GM11168 (cell line): ENCODE measurements around the gene MAP3K12.
"Not testable (repeated sequence)": the region's sequence is repeated elsewhere in the genome, so short reads cannot be mapped to it uniquely, and the experiment has no call there.

ENCODE experiments used
- in situ Hi-C: fragments of 300-500 bp; cut with MboI; formaldehyde crosslinking; loops from one replicate; pipeline ENCODE4 v1.12.0; 2022; ENCODE audit warnings: low sequenced_read_pairs; ENCODE audit not compliant: unreplicated experiment

MAP3K12 gene

DNA sequence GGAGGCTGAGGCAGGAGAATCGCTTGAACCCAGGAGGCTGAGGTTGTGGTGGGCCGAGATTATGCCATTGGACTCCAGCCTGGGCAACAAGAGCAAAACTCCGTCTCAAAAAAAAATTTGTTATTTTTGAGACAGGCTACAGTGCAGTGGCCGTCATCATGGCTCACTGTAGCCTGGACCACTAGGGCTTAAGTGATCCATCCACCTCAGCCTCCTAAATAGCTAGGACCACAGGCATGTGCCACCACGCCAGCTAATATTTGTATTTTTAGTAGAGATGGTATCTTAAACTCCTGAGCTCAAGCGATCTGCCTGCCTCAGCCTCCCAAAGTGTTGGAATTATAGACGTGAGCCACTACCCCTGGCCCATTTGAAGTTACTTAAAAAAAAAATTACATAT, 48.3 kb downstream of the MAP3K12 start:
- in situ Hi-C loops = no loop called here

- in situ Hi-C loops = not testable (repeated sequence)
These were observed 54.5 kb downstream of the MAP3K12 start for GRCh38 chr12:53444593-53445325.

DNA sequence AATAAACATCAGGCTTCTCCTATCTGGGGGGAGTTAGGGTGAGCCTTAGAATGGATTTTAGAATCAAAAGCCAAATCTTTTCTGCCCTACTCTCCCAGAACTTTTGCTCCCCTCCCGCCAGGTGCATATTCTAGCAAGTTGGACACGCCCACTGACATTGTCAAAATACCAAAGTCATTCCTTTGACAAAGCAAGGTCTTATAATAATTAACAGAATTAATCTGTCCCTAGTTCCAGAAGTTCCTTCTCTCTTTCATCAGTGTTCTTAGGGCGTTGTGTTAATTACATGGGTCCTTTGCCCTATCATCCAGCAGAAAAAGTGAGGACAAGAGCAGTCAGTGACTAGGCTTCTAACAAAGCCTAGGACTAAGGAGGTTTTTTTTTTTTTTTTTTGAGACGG, 55.3 kb downstream of the MAP3K12 start:
- in situ Hi-C loops = no loop called here

GRCh38 chr12:53441040-53441833, 58.0 kb downstream of the MAP3K12 start, which contains the start of gene PRR13:
PRR13 (plus strand) TSS chr12:53441734; CDS start chr12:53442715, 981 bp downstream.
- in situ Hi-C loops = no loop called here

DNA sequence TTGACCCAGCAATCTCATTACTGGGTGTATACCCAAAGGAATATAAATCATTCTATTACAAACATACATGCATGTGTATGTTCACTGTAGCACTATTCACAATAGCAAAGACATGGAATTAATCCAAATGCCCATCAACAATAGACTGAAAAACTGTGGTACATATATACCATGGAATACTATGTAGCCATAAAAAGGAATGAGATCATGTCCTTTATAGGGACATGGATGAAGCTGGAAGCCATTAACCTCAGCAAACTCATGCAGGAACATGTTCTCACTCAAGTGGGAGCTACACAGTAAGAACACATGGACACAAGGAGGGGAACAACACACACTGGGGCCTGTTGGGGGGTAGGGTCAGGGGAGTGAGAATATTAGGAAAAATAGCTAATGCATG, 59.7 kb downstream of the MAP3K12 start:
- in situ Hi-C loops = not testable (repeated sequence)

- in situ Hi-C loops = not testable (repeated sequence)
These were observed 63.9 kb downstream of the MAP3K12 start for GRCh38 chr12:53435326-53435725.

DNA sequence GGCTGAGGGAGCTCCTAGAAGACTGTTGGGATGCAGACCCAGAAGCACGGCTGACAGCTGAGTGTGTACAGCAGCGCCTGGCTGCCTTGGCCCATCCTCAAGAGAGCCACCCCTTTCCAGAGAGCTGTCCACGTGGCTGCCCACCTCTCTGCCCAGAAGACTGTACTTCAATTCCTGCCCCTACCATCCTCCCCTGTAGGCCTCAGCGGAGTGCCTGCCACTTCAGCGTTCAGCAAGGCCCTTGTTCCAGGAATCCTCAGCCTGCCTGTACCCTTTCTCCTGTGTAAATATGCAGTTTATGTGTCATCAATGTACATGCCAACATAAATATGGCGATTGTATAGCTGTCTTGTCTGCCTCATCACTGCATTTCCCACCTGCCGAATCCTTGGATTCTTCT, 68.1 kb downstream of the MAP3K12 start:
- in situ Hi-C loops = no loop called here

DNA sequence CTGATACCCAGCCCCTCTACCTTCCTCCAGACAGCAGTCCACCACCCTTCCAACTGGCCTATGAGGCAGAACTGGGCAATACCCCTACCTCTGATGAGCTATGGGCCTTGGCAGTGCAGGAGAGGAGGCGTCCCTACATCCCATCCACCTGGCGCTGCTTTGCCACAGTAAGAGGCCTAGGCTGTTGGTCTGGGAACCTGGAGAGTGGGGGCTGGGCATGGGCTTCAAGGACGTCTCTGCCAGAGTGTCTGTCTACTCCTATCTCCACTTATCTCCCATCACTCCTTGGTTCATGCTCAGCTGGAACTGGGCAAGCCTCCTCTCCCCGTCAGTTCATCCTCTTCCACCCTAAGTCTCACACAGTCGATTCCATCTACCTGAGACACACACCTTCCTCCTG, 69.1 kb downstream of the MAP3K12 start:
- in situ Hi-C loops = no loop called here
